NCI-H146 (cell line): ENCODE results near the gene DNM3.

Experiments used
- DNase-seq: peaks from one replicate; lab custom pipeline; 2025; lab: John Stamatoyannopoulos, UW

The DNM3 gene

GRCh38 chr1:171919891-171920887 is 78.9 kb downstream of the DNM3 start:
- DNase-seq: no peak

GRCh38 chr1:171922999-171923398 is 81.7 kb downstream of the DNM3 start:
- no peak for DNase-seq

- no peak for DNase-seq
These were observed 87.8 kb downstream of the DNM3 start for GRCh38 chr1:171929121-171929520.

GRCh38 chr1:171931752-171932151 is 90.5 kb downstream of the DNM3 start:
- DNase-seq: no peak

GRCh38 chr1:171934664-171935063 is 93.4 kb downstream of the DNM3 start:
- no peak for DNase-seq

GRCh38 chr1:171935086-171935485 is 93.8 kb downstream of the DNM3 start:
- DNase-seq: no peak

GRCh38 chr1:171935664-171936063 is 94.4 kb downstream of the DNM3 start:
- peak; percentile 10 for DNase-seq

GRCh38 chr1:171937938-171938337 is 96.6 kb downstream of the DNM3 start:
- no peak for DNase-seq

- DNase-seq: no peak
These were observed 98.4 kb downstream of the DNM3 start for GRCh38 chr1:171939740-171940139.

- no peak for DNase-seq
These were observed 99.1 kb downstream of the DNM3 start for GRCh38 chr1:171940368-171940767.

GRCh38 chr1:171941920-171942319 is 100.6 kb downstream of the DNM3 start:
- no peak for DNase-seq

GRCh38 chr1:171943973-171944561 is 102.8 kb downstream of the DNM3 start:
- no peak for DNase-seq

- no peak for DNase-seq
These were observed 107.2 kb downstream of the DNM3 start for GRCh38 chr1:171948511-171948910.

GRCh38 chr1:171949316-171949715 is 108.0 kb downstream of the DNM3 start:
- DNase-seq: no peak

- no peak for DNase-seq
These were observed 112.5 kb downstream of the DNM3 start for GRCh38 chr1:171953835-171954234.

- DNase-seq: no peak
These were observed 113.1 kb downstream of the DNM3 start for GRCh38 chr1:171954361-171954760.

GRCh38 chr1:171961861-171962260 is 120.6 kb downstream of the DNM3 start:
- no peak for DNase-seq

- DNase-seq: no peak
These were observed 122.5 kb downstream of the DNM3 start for GRCh38 chr1:171963762-171964161.

- no peak for DNase-seq
These were observed 124.5 kb downstream of the DNM3 start for GRCh38 chr1:171965777-171966176.

- DNase-seq: no peak
These were observed 125.3 kb downstream of the DNM3 start for GRCh38 chr1:171966426-171967220.

- DNase-seq: no peak
These were observed 127.9 kb downstream of the DNM3 start for GRCh38 chr1:171969226-171969625.

- no peak for DNase-seq
These were observed 128.5 kb downstream of the DNM3 start for GRCh38 chr1:171969813-171970212.

GRCh38 chr1:171972846-171973245 is 131.5 kb downstream of the DNM3 start:
- no peak for DNase-seq
